HG03039 (cell line): ENCODE results near the gene SSX2IP.
"Not testable (repeated sequence)": the region's sequence is repeated elsewhere in the genome, so short reads cannot be mapped to it uniquely, and the experiment has no call there.

Experiments used
- ATAC-seq: cut with Tn5 transposase; IDR thresholded peaks from one replicate; pipeline ENCODE4 v1.9.1; 2021; ENCODE audit warnings: mild to moderate bottlenecking, moderate library complexity; ENCODE audit not compliant: unreplicated experiment

SSX2IP gene

GRCh38 chr1:84620720-84621313 is 69.4 kb downstream of the SSX2IP start:
- ATAC-seq = peak; percentile 91

DNA sequence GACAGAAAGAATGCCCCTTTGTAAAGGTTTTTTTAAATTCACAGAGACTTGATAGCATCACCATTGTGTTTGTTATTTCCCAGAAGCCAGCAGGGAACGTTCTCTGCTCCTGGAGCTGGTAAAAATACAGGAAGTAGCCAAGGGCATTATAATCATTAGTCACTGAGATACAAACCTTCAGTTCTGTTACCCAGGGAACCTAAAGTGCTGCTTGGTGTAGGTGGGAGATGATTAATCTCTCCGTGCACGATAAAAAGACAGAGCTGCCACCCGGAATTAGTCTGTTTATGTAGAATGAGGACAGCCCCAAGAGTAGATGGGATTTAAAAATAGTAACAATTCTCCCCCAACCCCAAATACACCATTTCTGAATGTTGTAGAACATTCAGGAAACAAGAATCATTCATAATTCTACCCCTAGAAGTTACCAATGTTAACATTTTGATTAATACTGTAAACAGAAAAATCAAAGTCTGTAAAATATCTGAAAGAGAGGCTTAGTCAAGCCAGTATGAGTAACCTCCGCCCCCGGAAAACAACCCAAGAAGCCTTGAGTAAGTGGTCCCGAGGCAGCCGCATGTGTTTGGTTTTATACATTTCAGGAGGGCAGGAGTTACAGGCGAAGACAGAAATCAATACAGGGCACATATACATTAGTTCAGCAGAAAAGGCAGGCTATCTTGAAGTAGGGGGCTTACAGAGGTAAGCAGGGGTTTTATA is 70.7 kb downstream of the SSX2IP start:
- no peak for ATAC-seq

DNA sequence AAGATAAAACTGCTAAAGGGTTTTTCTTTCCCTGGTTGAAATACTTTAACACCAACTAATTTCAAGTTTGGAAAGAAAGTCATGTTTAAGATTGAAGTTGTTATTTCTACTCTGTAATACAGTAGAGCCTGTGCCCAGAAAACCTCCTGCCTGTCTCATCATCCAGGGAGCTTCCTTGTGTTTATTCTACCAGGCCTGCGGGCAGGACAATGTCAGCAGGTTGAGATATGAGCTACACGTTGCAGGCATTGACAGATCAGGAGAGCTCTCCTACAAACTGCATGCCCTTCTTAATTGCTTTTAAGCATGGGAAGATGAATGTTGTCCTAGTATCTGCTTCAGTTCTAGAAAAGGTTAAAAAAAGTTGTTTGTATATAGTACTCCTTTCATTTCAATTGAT is 72.9 kb downstream of the SSX2IP start:
- ATAC-seq = no peak

DNA sequence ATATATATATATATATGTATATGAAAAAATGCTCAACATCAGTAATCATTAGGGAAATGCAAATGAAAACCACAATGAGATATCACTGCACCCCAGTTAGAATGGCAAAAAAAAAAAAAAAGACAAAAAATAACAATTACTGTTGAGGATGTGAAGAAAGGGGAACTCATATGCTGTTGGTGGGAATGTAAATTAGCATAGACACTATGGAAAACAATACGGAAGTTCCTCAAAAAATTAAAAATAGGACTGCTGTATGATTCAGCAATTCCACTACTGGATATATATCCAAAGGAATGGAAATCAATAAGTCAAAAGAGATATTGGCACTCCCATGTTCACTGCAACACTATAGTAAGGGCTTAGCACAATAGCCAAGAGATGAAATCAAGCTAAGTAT is 74.5 kb downstream of the SSX2IP start:
- no peak for ATAC-seq

- no peak for ATAC-seq
Observed at GRCh38 chr1:84613887-84614286, 76.4 kb downstream of the SSX2IP start.

- ATAC-seq = no peak
Observed at GRCh38 chr1:84613026-84613425, 77.2 kb downstream of the SSX2IP start.

- ATAC-seq = no peak
Observed at GRCh38 chr1:84611796-84612195, 78.5 kb downstream of the SSX2IP start.

GRCh38 chr1:84611091-84611490 is 79.2 kb downstream of the SSX2IP start:
- no peak for ATAC-seq

- ATAC-seq = no peak
Observed at GRCh38 chr1:84606977-84607376, 83.3 kb downstream of the SSX2IP start.

DNA sequence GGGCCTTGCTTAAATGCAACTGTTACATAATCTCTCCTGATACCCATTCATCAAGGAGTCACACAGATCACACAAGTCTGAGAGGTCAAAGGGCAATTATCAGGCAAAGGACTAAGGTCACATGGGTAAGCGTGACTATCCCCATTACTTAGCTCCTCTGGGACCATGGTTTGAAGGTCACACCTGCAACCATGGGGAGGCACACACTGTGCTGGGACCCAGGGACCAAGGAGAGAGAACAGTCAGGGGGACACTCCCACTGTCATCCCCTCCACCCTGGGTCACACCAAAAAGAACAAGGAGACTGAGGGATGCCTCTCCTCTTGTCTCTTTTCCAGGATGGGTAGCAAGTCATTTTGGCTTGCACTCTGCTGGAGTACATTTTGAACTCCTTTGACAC is 85.1 kb downstream of the SSX2IP start:
- no peak for ATAC-seq

DNA sequence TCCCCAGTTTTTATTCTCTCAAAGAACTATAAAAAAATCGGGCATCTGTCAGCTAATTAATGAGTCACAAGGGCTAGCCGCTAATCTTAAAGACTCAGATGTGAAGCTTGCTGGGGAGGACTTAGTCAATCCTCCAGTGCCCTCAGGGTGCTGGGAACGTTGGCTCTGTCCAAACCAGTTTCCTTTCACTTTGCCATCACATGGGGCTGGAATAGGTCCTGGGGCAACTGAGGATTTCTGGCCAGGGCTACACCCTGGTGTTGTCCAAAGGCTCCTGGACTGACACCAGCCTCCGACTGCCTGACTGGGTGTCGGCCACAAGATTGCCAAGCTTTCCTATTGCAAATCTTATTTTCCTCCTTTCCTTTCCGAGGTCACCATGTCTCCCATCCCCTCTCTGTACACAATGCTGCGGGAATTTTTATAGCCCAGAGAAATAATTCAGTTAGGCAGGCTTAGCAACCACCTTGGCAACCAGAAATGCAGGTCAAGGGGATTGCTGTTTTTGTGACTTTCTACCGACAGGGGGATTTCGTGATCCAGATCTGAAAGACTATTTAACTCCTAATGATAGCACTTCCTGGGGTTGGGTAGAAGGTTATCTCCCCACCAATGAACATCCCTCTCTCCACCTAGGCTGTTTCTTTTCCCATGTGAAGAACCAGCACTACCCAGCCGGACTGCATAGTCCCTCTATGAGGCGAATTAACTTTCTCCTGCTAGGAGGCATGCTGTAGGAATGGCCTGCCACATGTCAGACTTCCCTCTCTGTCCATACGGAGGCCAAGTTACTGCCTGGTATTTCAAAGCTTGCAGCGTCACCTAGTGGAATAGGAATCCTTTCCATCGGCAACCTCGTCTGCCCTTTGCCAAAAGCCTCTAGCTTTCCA is 86.1 kb downstream of the SSX2IP start:
- no peak for ATAC-seq

DNA sequence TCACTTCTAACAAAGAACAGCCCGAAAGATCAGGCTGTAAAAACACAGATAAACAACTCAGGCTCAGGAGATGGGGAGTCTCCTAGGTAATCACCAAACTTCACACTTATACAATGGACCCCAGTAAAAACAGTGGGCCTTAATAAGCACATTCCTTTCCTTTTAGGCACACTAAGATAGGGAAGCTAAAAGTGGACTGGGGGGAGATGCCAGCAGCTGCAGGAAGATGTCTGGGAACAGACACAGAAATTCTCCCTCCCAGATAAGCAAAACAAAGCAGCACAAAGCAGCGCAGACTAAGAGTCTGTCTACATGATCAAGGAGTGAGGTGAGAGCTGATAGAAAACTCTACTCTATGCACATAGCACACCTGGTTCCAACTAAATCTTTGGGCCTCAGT is 87.0 kb downstream of the SSX2IP start:
- no peak for ATAC-seq

DNA sequence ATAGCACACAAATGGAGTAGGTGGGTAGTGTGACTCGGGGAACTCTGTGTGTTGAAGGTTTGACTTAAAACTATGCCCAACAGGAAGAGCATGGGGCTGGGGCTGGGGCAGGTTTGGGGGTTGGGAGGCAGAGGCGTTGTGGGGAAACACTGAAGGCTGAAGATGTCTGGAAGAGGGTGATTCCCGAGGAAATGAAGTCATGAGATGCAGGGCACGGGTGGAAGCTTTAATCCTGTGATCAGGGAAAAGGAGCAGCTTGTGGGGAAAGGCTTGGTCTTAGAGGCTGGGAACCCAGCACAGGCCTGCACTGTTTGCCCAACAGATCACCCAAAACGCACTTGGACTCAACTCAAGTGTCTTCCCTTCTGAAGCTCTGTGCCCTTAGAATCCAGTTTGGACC is 89.5 kb downstream of the SSX2IP start:
- ATAC-seq = no peak

- peak; percentile 63 for ATAC-seq
Observed at GRCh38 chr1:84598846-84599741, 91.2 kb downstream of the SSX2IP start.

GRCh38 chr1:84598418-84598817 is 91.8 kb downstream of the SSX2IP start:
- ATAC-seq = no peak

DNA sequence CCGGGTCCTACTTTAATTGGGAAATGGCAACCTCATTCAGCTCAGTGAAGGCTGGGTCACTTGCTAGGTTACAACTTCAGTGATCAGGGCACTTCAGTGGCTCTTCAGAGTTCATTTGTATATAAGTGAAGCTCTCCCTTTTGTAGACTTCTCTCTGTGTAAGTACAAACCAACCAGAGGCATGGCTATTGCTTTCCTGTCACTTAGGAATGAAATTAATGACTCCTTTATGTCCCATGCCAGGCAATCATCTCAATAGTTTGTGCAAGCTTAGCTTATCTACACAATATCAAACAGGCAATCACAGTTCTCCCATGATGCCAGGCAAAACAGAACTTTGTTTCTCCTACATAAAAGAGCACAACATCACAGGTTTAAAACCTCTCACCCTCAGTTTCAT is 93.2 kb downstream of the SSX2IP start:
- no peak for ATAC-seq

DNA sequence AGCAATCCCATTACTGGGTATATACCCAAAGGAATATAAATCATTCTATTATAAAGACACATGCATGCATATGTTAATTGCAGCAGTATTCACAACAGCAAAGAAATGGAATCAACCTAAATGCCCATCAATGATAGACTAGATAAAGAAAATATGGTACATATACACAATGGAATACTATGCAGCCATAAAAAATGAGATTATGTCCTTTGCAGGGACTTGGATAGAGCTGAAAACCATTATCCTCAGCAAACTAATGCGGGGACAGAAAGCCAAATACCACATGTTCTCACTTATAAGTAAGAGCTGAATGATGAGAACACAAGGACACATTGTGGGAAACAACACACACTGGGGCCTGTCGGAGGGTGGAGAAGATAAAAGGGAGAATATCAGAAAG is 95.3 kb downstream of the SSX2IP start:
- not testable (repeated sequence) for ATAC-seq
